ENCODE measurements around the gene CATSPERD. TPM values are rescaled to one million over a fixed set of nuclear protein-coding genes. Genes with fewer than 3 reads are reported as not detected.

The CATSPERD gene
- total and polyA plus RNA-seq, 9 of the 15 experiments (the other 6 are each of a cell fraction or from before 2014, with no cell fraction given) = not detected

DNA sequence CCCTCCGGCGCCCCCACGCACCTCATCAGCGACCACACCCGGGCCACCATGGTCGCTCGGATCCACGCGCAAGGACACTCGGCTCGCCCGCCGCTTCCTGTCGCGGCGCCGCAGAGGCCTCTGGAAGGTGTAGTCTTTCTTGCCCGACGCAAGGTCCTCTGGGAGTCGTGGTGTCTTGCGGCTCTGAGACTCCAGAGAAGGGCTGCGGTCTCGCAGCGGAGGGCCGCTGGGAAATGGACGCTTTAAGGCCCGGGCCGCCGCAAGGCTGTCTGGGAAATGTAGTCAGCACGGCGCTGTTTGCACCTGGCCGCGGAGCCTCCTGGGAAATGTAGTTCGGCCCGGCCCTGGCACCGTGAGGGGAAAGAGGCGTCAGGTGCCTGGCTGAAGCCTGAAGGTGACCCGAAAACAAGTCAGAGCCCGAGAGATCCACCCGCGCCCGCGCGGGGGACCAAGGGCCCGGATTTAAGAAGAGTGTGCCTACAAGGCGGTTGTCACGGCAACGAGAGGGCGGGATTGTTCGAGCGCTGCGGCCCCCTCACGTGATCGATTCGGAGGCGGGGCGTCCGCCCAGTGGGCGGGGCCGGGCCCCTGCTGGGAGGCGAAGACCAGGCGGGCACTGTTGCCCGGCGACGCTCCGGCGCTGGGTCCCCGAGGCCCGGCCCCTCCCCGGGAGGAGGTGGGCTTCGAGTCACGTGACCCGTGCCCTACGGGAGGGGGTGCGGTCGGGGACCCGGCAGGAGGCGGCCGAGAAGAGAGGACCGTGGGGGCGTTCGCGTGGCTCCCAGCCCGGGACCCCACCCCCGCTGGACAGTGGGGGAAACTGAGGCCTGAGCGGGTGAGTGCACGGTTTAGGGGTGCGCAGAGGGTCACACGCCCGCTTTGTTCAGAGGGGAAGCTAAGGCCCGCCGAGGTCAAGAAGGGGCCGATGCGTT, 39.7 kb upstream of the CATSPERD start, which contains the start of the genes HSD11B1L and MICOS13 (continued):
- TF ChIP-seq, protein P1, sequence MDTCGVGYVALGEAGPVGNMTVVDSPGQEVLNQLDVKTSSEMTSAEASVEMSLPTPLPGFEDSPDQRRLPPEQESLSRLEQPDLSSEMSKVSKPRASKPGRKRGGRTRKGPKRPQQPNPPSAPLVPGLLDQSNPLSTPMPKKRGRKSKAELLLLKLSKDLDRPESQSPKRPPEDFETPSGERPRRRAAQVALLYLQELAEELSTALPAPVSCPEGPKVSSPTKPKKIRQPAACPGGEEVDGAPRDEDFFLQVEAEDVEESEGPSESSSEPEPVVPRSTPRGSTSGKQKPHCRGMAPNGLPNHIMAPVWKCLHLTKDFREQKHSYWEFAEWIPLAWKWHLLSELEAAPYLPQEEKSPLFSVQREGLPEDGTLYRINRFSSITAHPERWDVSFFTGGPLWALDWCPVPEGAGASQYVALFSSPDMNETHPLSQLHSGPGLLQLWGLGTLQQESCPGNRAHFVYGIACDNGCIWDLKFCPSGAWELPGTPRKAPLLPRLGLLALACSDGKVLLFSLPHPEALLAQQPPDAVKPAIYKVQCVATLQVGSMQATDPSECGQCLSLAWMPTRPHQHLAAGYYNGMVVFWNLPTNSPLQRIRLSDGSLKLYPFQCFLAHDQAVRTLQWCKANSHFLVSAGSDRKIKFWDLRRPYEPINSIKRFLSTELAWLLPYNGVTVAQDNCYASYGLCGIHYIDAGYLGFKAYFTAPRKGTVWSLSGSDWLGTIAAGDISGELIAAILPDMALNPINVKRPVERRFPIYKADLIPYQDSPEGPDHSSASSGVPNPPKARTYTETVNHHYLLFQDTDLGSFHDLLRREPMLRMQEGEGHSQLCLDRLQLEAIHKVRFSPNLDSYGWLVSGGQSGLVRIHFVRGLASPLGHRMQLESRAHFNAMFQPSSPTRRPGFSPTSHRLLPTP (IDR thresholded peaks at IDR 0.05; ENCODE audit: borderline replicate concordance, extremely low read depth, insufficient read length) = no peak
- TF ChIP-seq CHD2 (IDR thresholded peaks at IDR 0.05; ENCODE audit: low read depth, low read length) (peak; percentile 59; the same call in 1 of the 2 replicates), SRSF1 (IDR thresholded peaks at IDR 0.05; ENCODE audit: low read depth, low read length) (no peak), FOXP1 (CRISPR knock-in tag; IDR thresholded peaks at IDR 0.05) (no peak), ARID2 (IDR thresholded peaks at IDR 0.05) (no peak), HDAC3 (IDR thresholded peaks at IDR 0.05; ENCODE audit: borderline replicate concordance, partially characterized antibody) (no peak), KLF13 (tag; IDR thresholded peaks at IDR 0.05; ENCODE audit: borderline replicate concordance, low read depth) (no peak), KDM4B (IDR thresholded peaks at IDR 0.05; ENCODE audit: borderline replicate concordance in 2 of 2, low read depth in 1 of 2) (0 out of 4 replicates have a peak, but pooled peaks of 1 of the 2 experiments have one; percentile 64), ZC3H4 (CRISPR knock-in tag; IDR thresholded peaks at IDR 0.05; ENCODE audit: borderline replicate concordance) (no peak), ETV6 (IDR thresholded peaks at IDR 0.05; ENCODE audit: borderline replicate concordance in 1 of 2, low read depth in 2 of 2, low read length in 1 of 2) (no peak), ETV6 (CRISPR knock-in tag; IDR thresholded peaks at IDR 0.05; ENCODE audit: borderline replicate concordance) (no peak), HSF4 (CRISPR knock-in tag; IDR thresholded peaks at IDR 0.05; ENCODE audit: borderline replicate concordance) (no peak), ZFPM2 (CRISPR knock-in tag; IDR thresholded peaks at IDR 0.05) (no peak), RUNX1 (IDR thresholded peaks at IDR 0.05; ENCODE audit: low read depth) (no peak), NCOA6 (IDR thresholded peaks at IDR 0.05) (no peak), KHSRP (IDR thresholded peaks at IDR 0.05) (no peak), ELF2 (CRISPR knock-in tag; IDR thresholded peaks at IDR 0.05) (peak; percentile 78; the same call in 1 of the 2 replicates), CBX3 (IDR thresholded peaks at IDR 0.05; ENCODE audit: borderline replicate concordance in 1 of 2, low read length in 2 of 2) (no peak), PCBP2 (IDR thresholded peaks at IDR 0.05; ENCODE audit: low read depth, low read length, poor library complexity, severe bottlenecking) (no peak), HOXB6 (CRISPR knock-in tag; IDR thresholded peaks at IDR 0.05; ENCODE audit: borderline replicate concordance) (no peak), HEY1 (CRISPR knock-in tag; IDR thresholded peaks at IDR 0.05; ENCODE audit: borderline replicate concordance) (no peak), HNRNPK (IDR thresholded peaks at IDR 0.05; ENCODE audit: low read depth, low read length, poor library complexity, severe bottlenecking) (no peak), PRMT5 (CRISPR knock-in tag; IDR thresholded peaks at IDR 0.05) (no peak)
- TF ChIP-seq, protein P2, sequence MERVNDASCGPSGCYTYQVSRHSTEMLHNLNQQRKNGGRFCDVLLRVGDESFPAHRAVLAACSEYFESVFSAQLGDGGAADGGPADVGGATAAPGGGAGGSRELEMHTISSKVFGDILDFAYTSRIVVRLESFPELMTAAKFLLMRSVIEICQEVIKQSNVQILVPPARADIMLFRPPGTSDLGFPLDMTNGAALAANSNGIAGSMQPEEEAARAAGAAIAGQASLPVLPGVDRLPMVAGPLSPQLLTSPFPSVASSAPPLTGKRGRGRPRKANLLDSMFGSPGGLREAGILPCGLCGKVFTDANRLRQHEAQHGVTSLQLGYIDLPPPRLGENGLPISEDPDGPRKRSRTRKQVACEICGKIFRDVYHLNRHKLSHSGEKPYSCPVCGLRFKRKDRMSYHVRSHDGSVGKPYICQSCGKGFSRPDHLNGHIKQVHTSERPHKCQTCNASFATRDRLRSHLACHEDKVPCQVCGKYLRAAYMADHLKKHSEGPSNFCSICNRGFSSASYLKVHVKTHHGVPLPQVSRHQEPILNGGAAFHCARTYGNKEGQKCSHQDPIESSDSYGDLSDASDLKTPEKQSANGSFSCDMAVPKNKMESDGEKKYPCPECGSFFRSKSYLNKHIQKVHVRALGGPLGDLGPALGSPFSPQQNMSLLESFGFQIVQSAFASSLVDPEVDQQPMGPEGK (CRISPR knock-in tag; IDR thresholded peaks at IDR 0.05; ENCODE audit: borderline replicate concordance) = no peak

Measured in K562 (cell line).